Muscle layer of colon (tissue), 2 donors: ENCODE measurements around the gene FIBIN.
A peak's percentile ranks its signal among the peaks of the same experiment; 100 is the strongest.

Source experiments
- H3K27ac ChIP-seq: one replicate; pipeline ENCODE4 v1.7.0; 2013; ENCODE audit warnings: low read depth, mild to moderate bottlenecking, low read length, moderate library complexity
- H3K27me3 ChIP-seq, 2 donors: one replicate each; pipeline ENCODE4 v1.7.0; 2013; ENCODE audit warnings: low read length in 2 of 2, mild to moderate bottlenecking in 2 of 2; ENCODE audit not compliant: insufficient read depth in 2 of 2, control insufficient read depth in 1 of 2
- H3K36me3 ChIP-seq: one replicate; pipeline ENCODE4 v1.7.0; 2013; ENCODE audit warnings: mild to moderate bottlenecking, low read length; ENCODE audit not compliant: insufficient read depth
- H3K4me1 ChIP-seq: one replicate; pipeline ENCODE4 v1.7.0; 2013; ENCODE audit warnings: mild to moderate bottlenecking, low read length; ENCODE audit not compliant: insufficient read depth
- H3K4me3 ChIP-seq, 2 donors: one replicate each; pipeline ENCODE4 v1.7.0; 2013; ENCODE audit warnings: low read length in 2 of 2, low read depth in 1 of 2, mild to moderate bottlenecking in 1 of 2, moderate library complexity in 1 of 2
- H3K9ac ChIP-seq: one replicate; pipeline ENCODE4 v1.7.0; 2013; ENCODE audit warnings: low read length
- H3K9me3 ChIP-seq: one replicate; pipeline ENCODE4 v1.7.0; 2013; ENCODE audit warnings: mild to moderate bottlenecking, low read length
- donor health status: abdominal sarcoma.
- donor health status: Adenocarcinoma of cecum.

FIBIN gene

GRCh38 chr11:26993965-26994457 lies at the start of gene FIBIN:
FIBIN (plus strand) TSS chr11:26994112; CDS start chr11:26994527, 415 bp downstream.
- H3K9me3 ChIP-seq = no peaks in the 10 kb centered on the region
- no peaks in the 10 kb centered on the region for H3K36me3 ChIP-seq
- H3K27me3 ChIP-seq = no peaks in the 10 kb centered on the region
- peak within 1 kb of the TSS; percentile 58 for H3K9ac ChIP-seq
- peak within 1 kb of the TSS; percentile 76 for H3K27ac ChIP-seq
- peak within 1 kb of the TSS; percentile 67 to 81 for H3K4me3 ChIP-seq
- H3K4me1 ChIP-seq = peaks cover 16% of the 10 kb centered on the region

- H3K4me1 ChIP-seq = peaks cover 31% of the 10 kb centered on the region
- H3K36me3 ChIP-seq = no peaks in the 10 kb centered on the region
- no peaks in the 10 kb centered on the region for H3K9me3 ChIP-seq
- H3K4me3 ChIP-seq = no peak overlapping the region
- H3K27me3 ChIP-seq = no peaks in the 10 kb centered on the region
- no peak overlapping the region for H3K9ac ChIP-seq
- H3K27ac ChIP-seq = no peak overlapping the region
Measured at GRCh38 chr11:26944866-26945664, 48.8 kb upstream of the FIBIN start.

GRCh38 chr11:26946257-26946716 lies 47.6 kb upstream of the FIBIN start:
- H3K9me3 ChIP-seq = no peaks in the 10 kb centered on the region
- H3K9ac ChIP-seq = no peak overlapping the region
- no peak overlapping the region for H3K4me3 ChIP-seq
- peaks cover 31% of the 10 kb centered on the region for H3K4me1 ChIP-seq
- no peaks in the 10 kb centered on the region for H3K36me3 ChIP-seq
- H3K27me3 ChIP-seq = no peaks in the 10 kb centered on the region
- H3K27ac ChIP-seq = no peak overlapping the region

GRCh38 chr11:26947379-26947844 lies 46.5 kb upstream of the FIBIN start:
- Histone ChIP-seq H3K27me3 (no peaks in the 10 kb centered on the region), H3K4me1 (peaks cover 31% of the 10 kb centered on the region), H3K9ac (no peak overlapping the region), H3K4me3 (no peak overlapping the region), H3K9me3 (no peaks in the 10 kb centered on the region), H3K27ac (no peak overlapping the region), H3K36me3 (no peaks in the 10 kb centered on the region)

- Histone ChIP-seq H3K9me3 (no peaks in the 10 kb centered on the region), H3K36me3 (no peaks in the 10 kb centered on the region), H3K9ac (no peak overlapping the region), H3K27ac (peak overlapping the region; percentile 61), H3K4me1 (peaks cover 31% of the 10 kb centered on the region), H3K27me3 (no peaks in the 10 kb centered on the region), H3K4me3 (no peak overlapping the region)
Measured at GRCh38 chr11:26947904-26948639, 45.8 kb upstream of the FIBIN start.

- Histone ChIP-seq H3K4me1 (peaks cover 31% of the 10 kb centered on the region), H3K9ac (no peak overlapping the region), H3K27me3 (no peaks in the 10 kb centered on the region), H3K36me3 (no peaks in the 10 kb centered on the region), H3K9me3 (no peaks in the 10 kb centered on the region), H3K27ac (no peak overlapping the region), H3K4me3 (no peak overlapping the region)
Measured at GRCh38 chr11:26948881-26949280, 45.0 kb upstream of the FIBIN start.

- Histone ChIP-seq H3K27me3 (no peaks in the 10 kb centered on the region), H3K27ac (no peak overlapping the region), H3K4me3 (no peak overlapping the region), H3K4me1 (peaks cover 28% of the 10 kb centered on the region), H3K36me3 (no peaks in the 10 kb centered on the region), H3K9me3 (no peaks in the 10 kb centered on the region), H3K9ac (no peak overlapping the region)
Measured at GRCh38 chr11:26949846-26950245, 44.1 kb upstream of the FIBIN start.

GRCh38 chr11:26950260-26950719 lies 43.6 kb upstream of the FIBIN start:
- Histone ChIP-seq H3K9me3 (no peaks in the 10 kb centered on the region), H3K4me1 (peaks cover 24% of the 10 kb centered on the region), H3K4me3 (no peak overlapping the region), H3K36me3 (no peaks in the 10 kb centered on the region), H3K27me3 (no peaks in the 10 kb centered on the region), H3K27ac (no peak overlapping the region), H3K9ac (no peak overlapping the region)

- Histone ChIP-seq H3K27ac (no peak overlapping the region), H3K27me3 (no peaks in the 10 kb centered on the region), H3K9me3 (no peaks in the 10 kb centered on the region), H3K36me3 (no peaks in the 10 kb centered on the region), H3K9ac (no peak overlapping the region), H3K4me1 (peaks cover 13% of the 10 kb centered on the region), H3K4me3 (no peak overlapping the region)
Measured at GRCh38 chr11:26951809-26952515, 42.0 kb upstream of the FIBIN start.

- Histone ChIP-seq H3K9ac (no peak overlapping the region), H3K4me1 (no peaks in the 10 kb centered on the region), H3K36me3 (no peaks in the 10 kb centered on the region), H3K27ac (no peak overlapping the region), H3K4me3 (no peak overlapping the region), H3K9me3 (no peaks in the 10 kb centered on the region), H3K27me3 (no peaks in the 10 kb centered on the region)
Measured at GRCh38 chr11:26953770-26954392, 40.0 kb upstream of the FIBIN start.
